Endodermal cell (in vitro differentiated cells): ENCODE data around the gene RLBP1. TPM values are rescaled to one million over a fixed set of nuclear protein-coding genes. Genes with fewer than 3 reads are reported as not detected.
A peak's percentile ranks its signal among the peaks of the same experiment; 100 is the strongest.

ENCODE experiments used
- DNase-seq: peaks from one replicate; pipeline ENCODE4 v3.0.0-alpha.2; 2017
- H3K27ac ChIP-seq: 2 replicates; pipeline ENCODE4 v1.5.1; 2013; ENCODE audit warnings: mild to moderate bottlenecking, low read depth, low read length, moderate library complexity
- H3K27me3 ChIP-seq: 2 replicates; pipeline ENCODE4 v1.6.1; 2013; ENCODE audit warnings: mild to moderate bottlenecking, low read length, moderate library complexity; ENCODE audit not compliant: insufficient read depth, control insufficient read depth, poor library complexity, severe bottlenecking
- H3K36me3 ChIP-seq: 2 replicates; pipeline ENCODE4 v1.7.0; 2013; ENCODE audit warnings: mild to moderate bottlenecking, low read length, moderate library complexity; ENCODE audit not compliant: control insufficient read depth, insufficient read depth
- H3K4me1 ChIP-seq: one replicate; pipeline ENCODE4 v1.7.0; 2013; ENCODE audit warnings: low read length; ENCODE audit not compliant: control insufficient read depth, insufficient read depth
- H3K4me3 ChIP-seq: 2 replicates; pipeline ENCODE4 v1.5.1; 2013; ENCODE audit warnings: mild to moderate bottlenecking, low read length, moderate library complexity
- H3K9ac ChIP-seq: 2 replicates; pipeline ENCODE4 v1.6.1; 2013; ENCODE audit warnings: mild to moderate bottlenecking, low read length, moderate library complexity; ENCODE audit not compliant: poor library complexity, severe bottlenecking; ENCODE audit errors: extremely low read depth
- H3K9me3 ChIP-seq: 2 replicates; pipeline ENCODE4 v1.6.1; 2013; ENCODE audit warnings: mild to moderate bottlenecking, low read length, moderate library complexity; ENCODE audit not compliant: control insufficient read depth
- H3K27ac Mint-ChIP-seq: 2 replicates; pipeline ENCODE4 v1.8.0; 2020; ENCODE audit warnings: mixed read lengths
- H3K27me3 Mint-ChIP-seq: 2 replicates; pipeline ENCODE4 v1.8.0; 2021; ENCODE audit warnings: mild to moderate bottlenecking, mixed read lengths; ENCODE audit not compliant: insufficient read depth
- H3K36me3 Mint-ChIP-seq: 2 replicates; pipeline ENCODE4 v1.8.0; 2020; ENCODE audit warnings: low read depth, mixed read lengths
- H3K4me1 Mint-ChIP-seq: 2 replicates; pipeline ENCODE4 v1.8.0; 2020; ENCODE audit warnings: mixed read lengths
- H3K4me3 Mint-ChIP-seq: 2 replicates; pipeline ENCODE4 v1.8.0; 2020; ENCODE audit warnings: mild to moderate bottlenecking, moderate library complexity, mixed read lengths
- H3K9me3 Mint-ChIP-seq: 2 replicates; pipeline ENCODE4 v1.8.0; 2020; ENCODE audit warnings: mild to moderate bottlenecking, mixed read lengths
- WGBS, 2 experiments: methylation state at CpG; one replicate each; pipeline versions ENCODE4 v1.1.5 to v1.1.7; 2013; ENCODE audit warnings: missing lambda C conversion rate in 2 of 2, mixed read lengths in 1 of 2; ENCODE audit not compliant: insufficient coverage in 1 of 2, insufficient read length in 1 of 2; 5-methylcytosine and 5-hydroxymethylcytosine counted together
- total RNA-seq, 2 donors: library from RNA; stranded (reverse); fragmentation: NEBNext Ultra II Directional in 1 of 2; extraction: Animal tissue kit (Norgen Biotek cat#: 25700) in 1 of 2; gene quantifications; 2 replicates in 1 of 2; 3 replicates in 1 of 2; pipeline ENCODE4 v1.2.1, GENCODE V29; 2021
- TF ChIP-seq, protein P1 (sequence below): fragments of 200-600 bp; sonication (generic); conservative IDR thresholded peaks from 2 replicates; pipeline ENCODE4 v1.5.0; 2021; ENCODE audit warnings: antibody characterized with exemption, mild to moderate bottlenecking

Gene RLBP1
- total RNA-seq, 2 donors from 2014 or later: not detected

DNA sequence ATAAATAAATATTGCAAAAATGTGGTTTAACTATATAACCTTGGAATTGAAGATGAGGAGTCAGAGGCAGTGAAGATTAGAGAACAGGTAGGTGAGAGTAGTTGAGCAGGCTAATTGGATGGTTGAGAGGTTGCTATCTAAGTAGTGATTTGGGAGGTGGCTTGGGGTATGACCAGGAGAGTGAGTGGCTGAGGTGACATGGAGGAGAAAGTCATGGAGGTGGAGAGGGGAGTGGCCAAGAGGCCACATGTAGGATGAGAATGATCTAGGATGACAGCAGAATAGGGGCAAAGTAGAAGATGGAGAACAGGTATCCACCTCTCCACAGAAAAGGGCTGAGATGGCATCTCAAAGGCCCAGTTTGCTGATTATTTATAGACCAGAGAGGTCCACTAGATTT is 10.5 kb upstream of the RLBP1 start:
- Mint-ChIP-seq H3K36me3 (no peaks in the 10 kb centered on the region), H3K27me3 (peaks cover 21% of the 10 kb centered on the region), H3K9me3 (no peaks in the 10 kb centered on the region), H3K27ac (no peak overlapping the region), H3K4me1 (peaks cover 6% of the 10 kb centered on the region), H3K4me3 (no peak overlapping the region)
- no peaks in the 10 kb centered on the region for H3K36me3 ChIP-seq
- no peak overlapping the region for H3K9ac ChIP-seq
- no peaks in the 10 kb centered on the region for H3K9me3 ChIP-seq
- DNase-seq: no peak
- peaks cover under 1% of the 10 kb centered on the region for H3K4me1 ChIP-seq
- H3K27ac ChIP-seq: no peak overlapping the region
- H3K4me3 ChIP-seq: no peak overlapping the region
- no peaks in the 10 kb centered on the region for H3K27me3 ChIP-seq
- TF ChIP-seq, protein P1, sequence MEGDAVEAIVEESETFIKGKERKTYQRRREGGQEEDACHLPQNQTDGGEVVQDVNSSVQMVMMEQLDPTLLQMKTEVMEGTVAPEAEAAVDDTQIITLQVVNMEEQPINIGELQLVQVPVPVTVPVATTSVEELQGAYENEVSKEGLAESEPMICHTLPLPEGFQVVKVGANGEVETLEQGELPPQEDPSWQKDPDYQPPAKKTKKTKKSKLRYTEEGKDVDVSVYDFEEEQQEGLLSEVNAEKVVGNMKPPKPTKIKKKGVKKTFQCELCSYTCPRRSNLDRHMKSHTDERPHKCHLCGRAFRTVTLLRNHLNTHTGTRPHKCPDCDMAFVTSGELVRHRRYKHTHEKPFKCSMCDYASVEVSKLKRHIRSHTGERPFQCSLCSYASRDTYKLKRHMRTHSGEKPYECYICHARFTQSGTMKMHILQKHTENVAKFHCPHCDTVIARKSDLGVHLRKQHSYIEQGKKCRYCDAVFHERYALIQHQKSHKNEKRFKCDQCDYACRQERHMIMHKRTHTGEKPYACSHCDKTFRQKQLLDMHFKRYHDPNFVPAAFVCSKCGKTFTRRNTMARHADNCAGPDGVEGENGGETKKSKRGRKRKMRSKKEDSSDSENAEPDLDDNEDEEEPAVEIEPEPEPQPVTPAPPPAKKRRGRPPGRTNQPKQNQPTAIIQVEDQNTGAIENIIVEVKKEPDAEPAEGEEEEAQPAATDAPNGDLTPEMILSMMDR: no peak

DNA sequence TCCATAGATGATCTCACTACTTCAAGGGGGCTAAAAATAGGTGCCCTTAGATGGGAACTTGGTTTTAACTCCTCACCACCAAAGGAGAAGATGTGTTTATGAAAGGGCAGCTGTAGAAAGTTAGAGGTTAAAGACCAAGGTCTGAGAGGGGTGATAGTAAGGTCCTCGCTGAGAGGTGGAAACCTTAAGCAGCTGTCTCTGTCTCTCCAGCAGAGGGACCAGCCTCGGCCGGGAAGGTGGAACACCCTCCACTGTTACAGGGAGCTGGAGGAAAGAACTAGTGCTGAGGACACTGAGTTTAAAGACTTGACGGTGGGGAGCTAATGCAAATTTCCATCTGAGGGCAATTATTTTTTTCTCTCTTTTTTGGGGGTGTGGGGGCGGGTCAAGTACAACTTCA is 8.9 kb upstream of the RLBP1 start:
- DNase-seq: no peak
- H3K4me3 Mint-ChIP-seq: no peak overlapping the region
- H3K9ac ChIP-seq: no peak overlapping the region
- H3K4me3 ChIP-seq: no peak overlapping the region
- H3K27me3 Mint-ChIP-seq: peaks cover 18% of the 10 kb centered on the region
- no peaks in the 10 kb centered on the region for H3K27me3 ChIP-seq
- peaks cover 13% of the 10 kb centered on the region for H3K4me1 Mint-ChIP-seq
- H3K9me3 ChIP-seq: no peaks in the 10 kb centered on the region
- WGBS, 2 experiments: 69 to 80% methylated on average over 4 to 5 of the region's 5 CpGs
- TF ChIP-seq, protein P1: peak; percentile 61
- H3K36me3 ChIP-seq: no peaks in the 10 kb centered on the region
- H3K27ac Mint-ChIP-seq: no peak overlapping the region
- no peak overlapping the region for H3K27ac ChIP-seq
- no peaks in the 10 kb centered on the region for H3K9me3 Mint-ChIP-seq
- H3K4me1 ChIP-seq: peaks cover 3% of the 10 kb centered on the region
- no peaks in the 10 kb centered on the region for H3K36me3 Mint-ChIP-seq

DNA sequence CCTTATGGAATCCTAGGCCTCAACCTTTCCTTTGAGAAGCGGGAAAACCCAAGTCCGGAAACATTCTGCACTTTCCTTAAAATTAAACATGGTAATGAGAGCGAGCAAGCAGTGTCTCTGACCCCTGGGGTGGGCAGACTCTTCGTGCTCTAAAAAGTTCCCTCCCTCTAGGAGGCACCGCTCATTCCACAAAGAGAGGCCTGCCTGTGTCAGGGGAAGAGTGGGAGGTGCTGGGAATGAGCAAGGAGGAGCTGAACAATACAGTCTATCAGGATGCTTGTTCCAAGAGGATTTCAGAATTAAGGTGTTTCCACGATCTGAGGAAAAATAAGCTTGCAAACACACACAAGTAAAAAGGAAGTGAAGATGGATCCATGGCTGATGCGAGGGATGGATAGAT is 6.0 kb upstream of the RLBP1 start:
- no peaks in the 10 kb centered on the region for H3K27me3 ChIP-seq
- no peak overlapping the region for H3K27ac ChIP-seq
- Mint-ChIP-seq H3K27ac (no peak overlapping the region), H3K9me3 (no peaks in the 10 kb centered on the region), H3K4me1 (peaks cover 13% of the 10 kb centered on the region), H3K36me3 (no peaks in the 10 kb centered on the region), H3K27me3 (peaks cover 2% of the 10 kb centered on the region), H3K4me3 (no peak overlapping the region)
- TF ChIP-seq, protein P1: no peak
- peaks cover 3% of the 10 kb centered on the region for H3K4me1 ChIP-seq
- no peak overlapping the region for H3K4me3 ChIP-seq
- no peak for DNase-seq
- WGBS, 2 experiments: 70 to 75% methylated on average over 2 to 7 of the region's 7 CpGs
- H3K36me3 ChIP-seq: no peaks in the 10 kb centered on the region
- no peaks in the 10 kb centered on the region for H3K9me3 ChIP-seq
- no peak overlapping the region for H3K9ac ChIP-seq
